NAMALWA (cell line): ENCODE measurements around the gene WFDC11.
"Not testable (repeated sequence)": the region's sequence is repeated elsewhere in the genome, so short reads cannot be mapped to it uniquely, and the experiment has no call there.

Experiments used
- DNase-seq: peaks from one replicate; pipeline ENCODE4 v3.0.0-alpha.2; 2015; ENCODE audit warnings: low spot score

WFDC11 gene

DNA sequence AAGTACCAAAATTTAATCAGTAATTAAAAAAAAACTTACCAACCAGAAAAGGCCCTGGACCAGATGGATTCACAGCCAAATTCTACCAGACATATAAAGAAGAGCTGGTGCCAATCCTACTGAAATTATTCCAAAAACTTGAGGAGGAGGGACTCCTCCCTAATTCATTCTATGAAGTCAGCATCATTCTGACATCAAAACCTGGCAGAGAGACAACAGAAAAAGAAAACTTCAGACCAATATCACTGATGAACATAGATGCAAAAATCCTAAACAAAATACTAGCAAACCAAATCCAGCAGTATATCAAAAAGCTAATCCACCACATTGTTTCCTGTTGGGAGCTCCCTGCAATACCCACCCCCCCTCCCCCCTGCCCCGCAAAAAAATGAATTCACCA is at the start of gene WFDC11:
TSS of gene WFDC11 (minus strand) at position 101 of the 400 bp plus-strand sequence. CDS start 19,639 bp downstream, outside the sequence.
- DNase-seq, result no peak

DNA sequence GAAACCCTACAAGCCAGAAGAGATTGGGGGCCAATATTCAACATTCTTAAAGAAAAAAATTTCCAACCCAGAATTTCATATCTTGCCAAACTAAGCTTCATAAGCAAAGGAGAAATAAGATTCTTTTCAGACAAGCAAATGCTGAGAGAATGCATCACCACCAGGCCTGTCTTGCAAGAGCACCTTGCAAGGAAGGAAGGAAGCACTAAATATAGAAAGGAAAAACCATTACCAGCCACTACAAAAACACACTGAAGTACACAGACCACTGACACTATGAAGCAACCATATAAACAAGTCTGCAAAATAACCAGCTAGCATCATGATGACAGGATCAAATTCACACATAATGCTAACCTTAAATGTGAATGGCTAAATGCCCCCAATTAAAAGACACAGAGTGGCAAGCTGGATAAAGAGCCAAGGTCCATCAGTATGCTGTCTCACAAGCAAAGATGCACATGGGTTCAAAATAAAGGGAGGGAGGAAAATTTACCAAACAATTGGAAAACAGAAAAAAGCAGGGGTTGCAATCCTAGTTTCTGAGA is 46.2 kb upstream of the WFDC11 start:
- not testable (repeated sequence) for DNase-seq

DNA sequence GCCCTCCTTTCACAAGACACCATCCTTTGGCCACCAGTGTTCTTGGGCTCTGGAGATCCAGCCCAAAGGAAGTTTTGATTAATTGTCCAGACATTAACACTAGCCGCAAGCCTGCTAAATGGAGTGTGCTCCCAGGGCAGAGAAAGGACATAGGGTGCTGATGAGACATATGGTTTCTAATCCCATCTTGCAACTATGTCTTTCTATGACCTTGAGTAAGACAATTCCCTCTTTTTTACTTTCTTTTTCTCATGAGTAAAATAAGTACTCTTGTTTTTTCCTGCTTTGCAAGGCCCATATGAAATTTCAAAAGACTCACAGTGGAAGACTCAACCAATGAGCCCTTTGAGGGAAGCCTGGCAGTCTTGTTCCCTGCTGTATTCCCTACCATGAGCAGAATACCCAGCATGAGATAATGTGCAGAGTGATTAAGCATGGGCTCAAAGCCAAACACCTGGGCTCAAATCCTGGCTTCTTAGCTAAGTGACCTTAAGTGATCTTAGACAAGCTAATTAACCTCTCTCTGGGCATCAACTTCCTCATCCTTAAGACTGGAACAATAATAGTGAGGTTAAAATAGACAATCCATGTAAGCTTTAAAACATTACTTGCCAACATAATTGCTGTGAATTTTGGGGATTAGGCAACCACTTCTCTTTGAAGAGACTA is 35.1 kb upstream of the WFDC11 start, which contains the start of gene WFDC10B:
TSS of gene WFDC10B (minus strand) at position 51 of the 669 bp plus-strand sequence. CDS start 19,027 bp downstream, outside the sequence.
- DNase-seq, result no peak

DNA sequence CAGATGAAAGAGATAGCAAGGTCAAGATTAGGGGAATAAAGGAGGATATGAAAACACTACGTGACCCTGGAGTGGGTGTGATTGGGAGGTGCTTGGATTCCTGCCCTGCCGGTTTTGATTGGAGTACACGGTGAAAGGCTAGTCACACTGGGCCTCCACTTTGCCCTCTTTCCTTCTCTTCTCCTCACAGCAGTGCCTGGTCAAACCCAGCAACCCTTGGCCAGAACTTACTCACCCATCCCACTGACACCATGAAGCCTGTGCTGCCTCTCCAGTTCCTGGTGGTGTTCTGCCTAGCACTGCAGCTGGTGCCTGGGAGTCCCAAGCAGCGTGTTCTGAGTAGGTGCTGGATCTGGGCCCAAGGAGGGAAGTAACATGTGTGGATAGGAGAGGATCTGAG is 31.8 kb upstream of the WFDC11 start, which contains the start of gene WFDC13:
TSS of gene WFDC13 (plus strand) at position 166 of the 400 bp plus-strand sequence. CDS start at position 252, 86 bp downstream.
- DNase-seq, result no peak

DNA sequence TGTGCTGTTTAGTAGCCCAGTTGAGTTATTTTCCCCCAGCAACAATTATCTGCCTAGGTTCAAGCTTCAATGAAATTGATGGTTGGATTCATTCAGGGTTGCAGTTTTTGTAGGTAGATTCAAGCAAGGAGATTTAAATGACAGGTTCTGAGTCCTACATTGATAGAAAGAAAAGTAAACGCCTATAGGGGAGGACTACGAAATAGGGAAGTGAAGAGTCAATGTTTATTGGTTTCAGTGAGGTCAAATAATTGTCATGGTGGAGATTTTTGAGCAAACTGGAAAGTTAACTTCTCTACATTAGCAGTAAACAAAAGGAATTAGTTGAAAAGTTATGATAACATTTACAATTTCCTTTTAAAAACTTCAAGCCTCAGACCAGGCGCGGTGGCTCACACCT is 31.1 kb upstream of the WFDC11 start:
- no peak for DNase-seq

DNA sequence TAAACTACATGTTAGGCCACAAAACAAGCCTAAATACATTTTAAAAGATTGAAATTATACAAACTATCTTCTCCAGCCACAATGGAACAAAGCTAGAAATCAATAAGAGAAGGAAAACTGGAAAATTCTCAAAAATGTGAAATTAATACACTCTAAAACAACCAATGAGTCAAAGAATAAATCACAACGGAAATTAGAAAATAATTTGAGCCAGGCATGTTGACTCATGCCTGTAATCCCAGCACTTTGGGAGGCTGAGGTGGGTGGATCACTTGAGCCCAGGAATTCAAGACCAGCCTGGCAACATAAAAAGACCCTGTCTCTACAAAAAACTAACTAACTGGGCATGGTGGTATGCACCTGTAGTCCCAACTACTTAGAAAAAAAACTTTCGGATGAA is 25.5 kb upstream of the WFDC11 start:
- DNase-seq, result no peak

DNA sequence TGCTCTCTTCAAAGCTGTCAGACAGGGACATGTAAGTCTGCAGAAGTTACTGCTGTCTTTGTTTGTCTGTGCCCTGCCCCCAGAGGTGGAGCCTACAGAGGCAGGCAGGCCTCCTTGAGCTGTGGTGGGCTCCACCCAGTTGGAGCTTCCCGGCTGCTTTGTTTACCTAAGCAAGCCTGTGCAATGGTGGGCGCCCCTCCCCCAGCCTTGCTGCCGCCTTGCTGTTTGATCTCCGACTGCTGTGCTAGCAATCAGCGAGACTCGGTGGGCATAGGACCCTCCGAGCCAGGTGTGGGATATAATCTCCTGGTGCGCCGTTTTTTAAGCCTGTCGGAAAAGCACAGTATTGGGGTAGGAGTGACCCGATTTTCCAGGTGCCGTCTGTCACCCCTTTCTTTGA is 23.3 kb upstream of the WFDC11 start:
- DNase-seq, result not testable (repeated sequence)

DNA sequence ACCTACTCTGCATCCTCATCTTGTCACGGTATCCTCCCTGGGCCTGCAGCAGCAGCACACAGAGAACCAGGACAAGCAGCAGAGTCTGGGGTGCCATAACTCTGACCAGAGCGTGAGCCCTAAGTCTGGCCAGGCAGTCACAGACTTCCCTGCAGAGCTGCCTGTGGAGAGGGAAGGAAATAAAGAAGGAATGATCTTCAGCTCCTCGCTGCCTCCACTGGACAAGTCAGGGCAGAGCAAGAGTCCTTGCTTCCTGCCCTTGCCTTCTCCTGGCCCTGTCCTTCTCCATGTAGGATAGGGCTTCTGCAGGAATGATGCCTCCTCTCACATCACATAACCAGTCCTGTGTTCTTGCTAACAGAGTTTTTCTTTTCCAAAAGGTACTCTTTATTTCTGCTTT is 15.9 kb upstream of the WFDC11 start:
- DNase-seq, result no peak

DNA sequence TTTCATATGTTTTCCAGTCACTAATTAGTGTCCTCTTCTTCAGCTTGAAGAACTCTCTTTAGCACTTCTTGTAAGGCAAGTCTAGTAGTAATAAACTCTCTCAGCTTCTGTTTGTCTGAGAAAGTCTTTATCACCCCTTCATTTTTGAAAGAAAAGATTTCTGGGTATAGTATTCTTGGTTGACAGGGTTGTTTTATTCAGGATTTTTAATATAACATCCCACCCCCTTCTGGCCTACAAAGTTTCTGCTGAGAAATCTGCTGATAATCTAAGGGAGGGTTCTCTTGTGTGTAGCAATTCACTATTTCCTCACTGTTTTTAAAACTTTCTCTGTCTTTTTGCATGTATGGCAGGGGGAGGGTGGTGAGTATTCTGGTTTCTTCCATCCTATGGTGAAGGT is 9.6 kb upstream of the WFDC11 start:
- DNase-seq, result no peak

DNA sequence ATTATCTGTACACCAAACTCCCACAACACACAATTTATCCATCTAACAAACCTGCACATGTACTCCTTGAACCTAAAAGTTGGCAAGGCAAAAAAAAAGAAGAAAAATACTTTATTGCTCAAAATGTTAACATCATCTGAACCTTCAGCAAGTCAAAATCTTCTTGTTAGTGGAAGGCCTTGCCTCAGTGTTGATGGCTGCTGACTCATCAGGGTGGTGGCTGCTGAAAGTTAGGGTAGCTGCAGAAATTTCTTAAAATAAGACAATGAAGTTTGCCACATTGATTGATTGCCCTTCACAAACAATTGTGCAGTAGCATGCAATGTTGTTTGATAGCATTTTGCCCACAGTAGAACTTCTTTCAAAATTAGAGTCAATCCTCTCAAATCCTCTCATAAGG is 2.7 kb upstream of the WFDC11 start:
- DNase-seq, result no peak

DNA sequence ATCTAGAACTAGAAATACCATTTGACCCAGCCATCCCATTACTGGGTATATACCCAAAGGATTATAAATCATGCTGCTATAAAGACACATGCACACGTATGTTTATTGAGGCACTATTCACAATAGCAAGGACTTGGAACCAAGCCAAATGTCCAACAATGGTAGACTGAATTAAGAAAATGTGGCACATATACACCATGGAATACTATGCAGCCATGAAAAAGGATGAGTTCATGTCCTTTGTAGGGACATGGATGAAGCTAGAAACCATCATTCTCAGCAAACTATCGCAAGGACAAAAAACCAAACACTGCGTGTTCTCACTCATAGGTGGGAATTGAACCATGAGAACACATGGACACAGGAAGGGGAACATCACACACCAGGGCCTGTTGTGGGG is 13.0 kb downstream of the WFDC11 start:
- not testable (repeated sequence) for DNase-seq

DNA sequence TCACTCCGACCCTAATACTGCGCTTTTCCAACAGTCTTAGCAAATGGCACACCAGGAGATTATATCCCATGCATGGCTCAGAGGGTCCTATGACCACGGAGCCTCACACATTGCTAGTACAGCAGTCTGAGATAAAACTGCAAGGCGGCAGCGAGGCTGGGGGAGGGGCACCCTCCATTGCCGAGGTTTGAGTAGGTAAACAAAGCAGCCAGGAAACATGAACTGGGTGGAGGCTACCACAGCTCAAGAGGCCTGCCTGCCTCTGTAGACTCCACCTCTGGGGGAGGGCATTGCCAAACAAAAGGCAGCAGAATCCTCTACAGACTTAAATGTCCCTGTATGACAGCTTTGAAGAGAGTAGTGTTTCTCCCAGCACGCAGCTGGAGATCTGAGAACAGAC is 18.3 kb downstream of the WFDC11 start:
- not testable (repeated sequence) for DNase-seq

DNA sequence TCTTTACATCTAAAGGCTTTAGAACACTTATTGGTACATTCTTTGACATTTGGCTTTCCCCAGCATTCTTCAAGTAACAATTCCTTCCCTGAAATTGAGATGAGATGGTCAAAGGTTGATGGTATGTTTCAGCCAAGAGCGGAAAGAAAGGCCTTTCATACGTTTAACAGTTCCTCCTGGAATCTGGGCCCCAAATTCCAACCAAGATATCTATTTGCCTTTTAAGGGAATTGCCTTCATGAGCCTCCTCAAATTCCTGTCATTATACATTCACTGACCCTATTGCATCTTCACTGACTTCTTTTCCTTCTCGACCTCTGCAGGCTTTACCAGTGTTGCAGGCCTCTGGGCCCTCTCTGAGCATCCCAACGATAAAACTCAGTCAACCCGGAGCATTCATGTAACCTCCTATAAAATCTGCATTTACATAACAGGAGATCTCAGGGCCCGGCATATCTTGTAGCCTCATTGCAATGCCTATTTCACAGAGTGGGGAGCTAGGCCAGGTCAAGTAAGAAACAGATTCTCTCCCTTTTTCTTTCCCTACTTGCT is 20.7 kb downstream of the WFDC11 start:
- no peak for DNase-seq

DNA sequence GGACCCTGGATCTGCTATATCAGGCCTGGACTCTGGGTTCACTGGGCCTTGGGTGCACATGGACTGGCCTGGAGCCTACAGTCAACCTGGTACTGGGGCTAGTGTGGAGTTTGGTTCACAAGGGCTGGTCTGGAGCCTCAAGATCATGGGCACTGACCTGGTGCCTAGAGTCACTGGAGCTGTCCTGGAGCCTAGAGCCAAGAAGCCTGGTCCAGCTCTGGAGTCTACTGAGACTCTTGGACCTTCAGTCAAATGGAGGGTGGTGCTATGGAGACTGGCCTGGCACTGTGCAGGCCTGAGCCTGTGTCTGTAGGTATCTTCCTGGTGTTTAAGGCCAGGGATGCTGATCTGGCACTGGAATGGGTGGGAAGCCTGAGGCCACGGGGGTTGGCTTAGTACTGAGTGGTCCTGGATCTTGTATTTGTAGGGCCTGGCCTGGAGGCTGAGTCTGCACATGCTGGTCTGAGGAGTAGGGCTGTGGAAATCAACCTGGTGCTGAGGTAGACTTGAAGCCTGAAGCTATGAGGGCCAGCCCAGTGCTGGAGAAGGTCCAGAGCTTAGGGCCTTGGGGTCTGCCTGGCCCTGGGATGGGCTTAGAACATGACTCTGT is 22.5 kb downstream of the WFDC11 start:
- no peak for DNase-seq

DNA sequence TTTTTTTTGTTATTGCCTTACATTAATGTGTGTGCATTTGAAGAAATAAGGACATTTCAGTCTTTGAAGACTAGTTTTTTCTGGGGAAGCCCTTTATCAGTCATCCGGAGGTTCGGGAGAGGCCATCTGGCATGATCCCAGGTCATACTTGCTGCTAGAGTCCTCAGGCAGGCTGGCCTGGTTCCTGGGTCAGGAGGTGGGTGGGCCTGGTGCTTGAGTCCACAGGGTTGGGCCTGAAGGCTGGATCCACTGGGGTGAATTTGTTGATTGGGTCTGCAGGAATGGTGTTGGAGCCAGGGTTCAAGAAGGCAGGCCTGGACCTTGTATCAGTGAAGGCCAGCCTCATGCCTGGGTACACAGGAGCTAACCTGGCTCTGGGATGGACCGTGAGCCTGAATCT is 23.2 kb downstream of the WFDC11 start:
- no peak for DNase-seq

DNA sequence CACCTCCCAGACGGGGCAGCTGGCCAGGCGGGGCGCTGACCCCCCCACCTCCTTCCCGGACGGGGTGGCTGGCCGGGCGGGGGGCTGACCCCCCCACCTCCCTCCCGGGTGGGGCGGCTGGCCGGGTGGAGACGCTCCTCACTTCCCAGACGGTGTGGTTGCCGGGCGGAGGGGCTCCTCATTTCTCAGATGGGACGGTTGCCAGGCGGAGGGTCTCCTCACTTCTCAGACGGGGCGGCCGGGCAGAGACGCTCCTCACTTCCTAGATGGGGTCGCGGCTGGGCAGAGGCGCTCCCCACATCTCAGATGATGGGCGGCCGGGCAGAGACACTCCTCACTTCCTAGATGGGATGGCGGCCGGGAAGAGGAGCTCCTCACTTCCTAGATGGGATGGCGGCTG is 24.2 kb downstream of the WFDC11 start:
- DNase-seq, result not testable (repeated sequence)

DNA sequence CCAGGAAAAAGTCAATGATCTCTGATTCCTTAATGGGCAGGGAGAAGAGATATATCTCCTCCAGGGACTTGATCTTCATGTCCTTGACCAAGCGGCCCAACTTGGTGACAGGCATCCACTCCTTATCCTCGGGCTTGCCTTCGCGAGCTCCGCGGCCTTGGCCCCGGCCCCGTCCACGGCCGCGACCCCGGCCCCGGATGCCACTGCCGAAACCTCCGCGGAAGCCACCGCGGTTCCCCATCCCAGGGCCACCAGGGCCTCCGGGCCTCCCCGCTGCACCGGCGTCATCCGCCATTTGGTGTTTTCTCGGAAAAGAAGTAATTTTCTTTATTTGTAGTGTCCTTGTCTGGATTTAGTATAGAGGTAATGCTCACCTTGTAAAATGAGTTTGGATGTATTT is 29.0 kb downstream of the WFDC11 start:
- DNase-seq, result not testable (repeated sequence)

DNA sequence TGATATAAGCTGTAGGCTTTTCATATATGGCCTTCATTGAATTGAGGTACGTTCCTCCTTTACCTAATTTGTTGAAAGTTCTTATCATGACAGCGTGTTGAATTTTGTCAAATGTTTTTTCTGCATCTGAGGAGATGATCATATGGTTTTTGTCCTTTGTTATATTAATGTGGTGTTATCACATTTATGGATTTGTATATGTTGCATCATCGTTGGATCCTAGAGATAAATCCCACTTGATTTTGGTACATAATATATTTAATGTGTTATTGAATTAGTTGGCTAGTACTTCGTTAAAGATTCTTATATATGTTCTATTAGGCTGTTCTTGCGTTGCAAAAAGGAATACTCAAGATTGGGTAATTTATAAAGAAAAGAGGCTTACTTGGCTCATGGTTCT is 30.4 kb downstream of the WFDC11 start:
- DNase-seq, result no peak

DNA sequence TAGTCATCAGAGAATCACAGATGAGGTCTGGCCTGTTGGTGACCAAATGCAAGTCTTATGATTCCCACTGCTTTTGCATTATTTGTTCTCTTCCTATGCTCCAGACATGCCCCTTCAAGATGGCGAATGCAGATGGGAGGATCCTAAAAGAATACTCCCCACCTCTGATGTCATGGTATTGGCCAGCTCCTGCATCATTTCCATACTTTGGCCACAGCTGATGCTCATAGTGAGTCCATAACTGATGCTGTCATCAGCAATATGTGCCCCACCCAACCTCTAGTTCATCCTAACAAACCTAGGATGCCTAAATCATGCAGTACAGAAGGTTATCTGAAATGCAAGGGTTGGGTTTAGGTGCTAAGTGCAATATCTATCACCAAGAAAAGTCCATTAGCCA is 33.5 kb downstream of the WFDC11 start:
- DNase-seq, result no peak

DNA sequence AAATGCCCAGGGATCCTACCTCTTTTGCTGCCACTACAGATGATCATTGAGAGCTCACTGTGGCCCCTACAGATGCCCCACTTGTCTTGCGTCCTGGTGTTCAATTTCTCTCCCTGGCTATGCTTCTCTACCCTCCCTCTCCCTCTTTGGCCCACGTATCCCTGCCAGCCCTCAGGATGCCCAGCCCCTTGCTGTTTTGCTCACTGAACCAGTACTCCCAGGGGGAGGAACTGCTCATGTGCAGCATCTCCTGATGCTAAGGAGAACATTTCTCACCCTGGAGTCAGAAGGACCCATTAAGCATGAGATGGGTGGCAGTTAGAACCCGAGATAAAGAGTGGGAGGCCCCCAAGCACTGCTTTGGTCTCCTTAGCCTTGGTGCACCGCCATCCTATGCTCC is 38.9 kb downstream of the WFDC11 start, which contains the start of gene WFDC9:
TSS of gene WFDC9 (minus strand) at position 101 of the 400 bp plus-strand sequence. CDS start 21,103 bp downstream, outside the sequence.
- no peak for DNase-seq

DNA sequence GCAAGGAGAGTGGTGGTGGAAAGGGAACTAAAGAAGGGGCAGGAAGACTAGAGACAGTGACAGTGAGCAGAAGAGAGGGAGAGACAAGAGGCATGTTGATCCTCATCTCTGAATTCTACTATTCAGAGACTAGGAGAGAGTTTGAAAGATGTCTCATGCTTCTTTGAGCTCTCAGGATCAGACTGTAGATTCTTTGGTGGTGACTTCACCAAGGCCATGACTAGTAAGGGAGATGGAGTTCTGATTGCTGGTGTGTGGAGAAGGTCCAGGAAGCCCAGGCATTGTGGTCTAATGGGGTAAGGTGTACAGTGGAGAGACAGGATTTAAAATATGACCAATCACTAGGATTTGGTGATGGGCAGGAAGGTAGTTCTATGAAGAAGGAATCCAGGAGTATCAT is 39.7 kb downstream of the WFDC11 start:
- no peak for DNase-seq

DNA sequence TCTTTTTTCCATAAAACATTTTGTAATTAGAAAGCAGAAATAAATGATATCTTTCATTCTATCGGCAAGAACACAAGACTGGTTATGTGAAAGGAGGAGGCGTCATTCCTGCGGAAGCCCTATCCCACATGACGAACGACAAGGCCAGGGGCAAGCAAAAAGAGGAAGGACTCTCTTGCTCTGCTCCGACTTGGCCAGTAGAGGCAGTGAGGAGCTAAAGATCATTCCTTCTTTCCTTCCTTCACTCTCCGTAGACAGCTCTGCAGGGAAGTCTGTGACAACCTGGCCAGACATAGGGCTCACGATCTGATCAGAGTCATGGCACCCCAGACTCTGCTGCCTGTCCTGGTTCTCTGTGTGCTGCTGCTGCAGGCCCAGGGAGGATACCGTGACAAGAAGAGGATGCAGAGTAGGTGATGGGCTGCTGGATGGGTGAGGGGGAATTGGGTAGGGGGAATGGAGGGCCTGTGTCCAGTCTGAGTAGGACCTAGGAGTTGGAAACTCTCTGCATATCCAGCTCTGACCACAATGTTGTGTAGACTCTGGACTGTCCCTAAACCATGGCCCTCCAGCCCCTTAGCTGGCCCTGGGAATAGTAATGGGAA is 40.4 kb downstream of the WFDC11 start, which contains the start of gene WFDC10A:
TSS of gene WFDC10A (plus strand) at position 244 of the 605 bp plus-strand sequence. CDS start at position 319, 75 bp downstream.
- peak; percentile 35 for DNase-seq
